HG03064 (cell line): Measurements from ENCODE around the gene KRT8.

Experiments
- ATAC-seq: cut with Tn5 transposase; IDR thresholded peaks from one replicate; pipeline ENCODE4 v1.9.1; 2021; ENCODE audit warnings: low read depth; ENCODE audit not compliant: unreplicated experiment

KRT8 gene

DNA sequence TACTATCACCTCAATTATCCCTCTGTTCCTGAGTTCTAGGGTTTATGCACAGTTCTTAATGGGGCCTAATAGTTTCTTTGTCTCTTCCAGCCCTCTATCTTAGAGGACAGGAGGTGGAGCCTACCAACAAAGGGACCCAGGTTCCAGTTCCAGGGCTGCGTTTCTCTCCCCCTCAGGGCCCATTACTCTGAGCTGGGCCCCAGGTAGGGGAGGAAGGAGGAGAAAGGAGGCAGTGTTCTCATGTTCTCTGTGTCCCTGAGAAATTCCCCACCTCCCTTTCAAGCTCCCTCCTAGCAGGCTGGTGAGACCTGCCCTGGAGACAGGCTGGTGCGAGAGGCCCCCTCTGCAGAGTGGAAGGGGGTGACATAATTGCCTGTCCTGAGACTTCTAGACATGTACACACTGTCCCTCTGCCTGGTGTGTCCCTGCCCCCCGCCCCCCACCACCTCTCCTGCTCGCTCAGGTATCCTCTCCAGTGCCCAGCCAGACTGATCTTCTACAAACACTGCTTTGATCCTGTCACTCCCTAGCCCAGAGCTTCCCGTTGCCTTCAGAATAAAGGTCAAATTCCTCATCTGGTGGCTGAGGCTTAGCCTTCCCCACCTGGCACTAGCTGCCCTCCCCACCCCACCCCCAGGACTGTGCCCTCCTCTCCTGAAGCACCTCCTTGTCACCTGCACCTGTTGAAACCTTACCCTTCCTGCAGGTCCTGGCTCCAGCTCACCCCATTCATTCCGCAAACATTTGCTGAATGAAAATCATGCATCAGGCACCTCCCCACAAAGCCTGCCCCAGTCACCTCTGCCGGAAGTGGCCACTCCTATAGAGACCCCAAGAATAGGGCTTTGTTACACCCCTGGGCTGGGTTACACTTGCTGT, 21.1 kb upstream of the KRT8 start:
- ATAC-seq, result no peak

DNA sequence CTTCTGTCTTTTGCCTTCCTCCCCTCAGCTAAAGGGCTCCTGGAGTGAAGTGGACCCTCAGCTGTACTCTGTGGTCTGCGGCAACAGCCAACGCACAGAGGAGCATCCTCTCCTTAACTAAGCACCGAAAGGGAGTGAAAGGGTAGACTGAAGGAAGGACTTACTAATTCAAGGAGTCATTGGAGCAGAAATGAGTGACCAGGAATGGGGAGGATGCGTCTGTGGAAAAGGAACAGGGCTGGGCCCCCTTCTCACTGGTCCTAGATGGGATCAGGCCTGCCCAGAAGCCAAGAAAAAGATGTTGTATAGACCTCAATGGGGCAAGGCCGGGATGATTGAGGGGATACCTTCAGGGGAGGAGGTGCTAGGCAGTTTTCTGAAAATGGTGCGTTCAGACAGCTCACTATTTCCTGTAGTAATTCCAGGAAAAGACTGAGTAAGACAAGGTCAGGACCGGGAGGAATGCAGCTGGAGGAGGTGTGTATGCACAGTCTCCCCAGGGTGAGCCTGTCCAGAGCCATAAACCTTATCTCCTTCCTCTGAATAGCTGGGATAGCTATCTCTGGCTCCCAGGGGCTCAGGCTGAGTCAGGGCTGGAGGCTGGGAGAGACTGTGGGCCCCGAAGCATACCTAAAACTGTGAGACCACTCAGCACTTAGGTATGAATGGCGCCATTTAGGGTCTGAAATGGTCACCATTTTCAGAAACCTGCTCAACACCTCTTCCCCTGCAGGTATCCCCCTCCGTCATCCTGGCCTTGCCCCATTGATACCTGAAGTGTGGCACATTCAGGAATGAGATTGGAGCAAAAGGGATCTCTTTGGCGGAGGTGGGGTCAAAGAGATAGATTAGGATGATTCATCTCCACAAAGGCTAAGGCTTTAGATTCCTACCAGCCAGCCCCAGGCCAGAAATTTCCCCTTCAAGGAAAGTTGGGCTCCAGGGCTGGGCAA, 20.2 kb upstream of the KRT8 start:
- no peak for ATAC-seq

DNA sequence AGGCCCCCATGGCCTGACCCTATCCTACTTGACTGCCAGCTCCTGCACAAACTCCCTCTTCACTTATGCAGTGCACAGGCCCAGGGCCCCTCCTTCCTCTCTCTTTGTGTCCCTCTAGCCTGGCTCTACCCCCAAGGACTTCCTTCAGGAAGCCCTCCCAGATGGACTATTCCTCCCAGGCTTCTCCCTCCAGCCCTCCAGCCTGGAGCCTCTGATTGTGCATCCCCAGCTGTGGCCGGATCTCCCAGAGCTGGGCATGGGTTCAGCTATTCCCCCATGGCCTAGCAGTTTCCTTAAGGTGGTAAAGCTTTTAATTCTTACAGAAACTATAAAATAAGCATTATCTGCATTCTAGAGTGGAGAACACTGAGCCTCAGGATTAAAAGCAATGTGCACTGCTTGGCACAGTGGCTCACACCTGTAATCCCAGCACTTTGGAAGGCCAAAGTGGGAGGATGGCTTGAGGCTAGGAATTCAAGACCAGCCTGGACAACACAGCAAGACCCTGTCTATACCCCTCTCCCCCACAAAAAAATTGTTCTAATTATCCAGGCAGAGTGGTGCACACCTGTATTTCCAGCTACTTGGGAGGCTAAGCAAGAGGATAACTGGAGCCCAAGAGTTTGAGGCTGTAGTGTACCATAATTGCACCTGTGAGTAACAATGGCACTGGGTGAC, 16.8 kb upstream of the KRT8 start:
- ATAC-seq, result no peak

DNA sequence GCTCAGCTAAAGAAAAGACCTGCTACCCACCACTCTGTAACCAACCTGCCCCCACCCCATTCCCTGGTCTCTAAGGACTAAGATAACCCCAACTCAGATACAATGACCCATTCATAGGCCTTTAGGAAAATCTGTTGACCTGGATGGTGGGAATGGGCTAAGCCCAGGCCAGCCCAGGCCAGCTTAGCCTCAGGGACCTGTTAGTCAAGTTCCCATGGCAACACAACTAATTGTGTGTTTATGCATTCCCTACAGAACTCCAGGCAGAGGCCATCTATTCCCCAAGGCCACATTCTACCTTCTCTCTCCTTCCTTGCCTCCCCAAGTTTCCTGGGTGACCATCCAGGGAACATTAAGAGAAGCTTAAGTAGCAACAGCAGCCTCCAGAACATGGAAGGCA, 16.1 kb upstream of the KRT8 start:
- ATAC-seq, result no peak

DNA sequence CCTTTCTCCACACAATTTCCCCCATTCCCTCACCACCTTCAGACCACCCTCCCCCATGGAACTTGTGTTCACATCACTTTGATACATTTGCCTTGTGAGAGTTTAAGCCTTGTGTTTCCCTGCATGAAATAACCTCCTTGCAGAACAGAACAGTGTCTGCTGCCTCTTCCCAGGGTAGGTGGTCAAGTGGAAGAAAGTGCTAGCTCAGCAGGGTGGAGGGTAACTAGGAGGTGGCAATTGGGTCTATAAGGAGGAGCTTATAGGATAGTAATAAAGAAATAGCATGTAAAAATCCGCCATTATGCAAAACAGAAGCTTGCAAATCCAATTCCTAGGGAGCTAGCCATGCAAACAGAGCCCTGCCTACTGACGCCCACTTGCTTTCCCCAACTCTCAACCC, 13.9 kb upstream of the KRT8 start:
- no peak for ATAC-seq

DNA sequence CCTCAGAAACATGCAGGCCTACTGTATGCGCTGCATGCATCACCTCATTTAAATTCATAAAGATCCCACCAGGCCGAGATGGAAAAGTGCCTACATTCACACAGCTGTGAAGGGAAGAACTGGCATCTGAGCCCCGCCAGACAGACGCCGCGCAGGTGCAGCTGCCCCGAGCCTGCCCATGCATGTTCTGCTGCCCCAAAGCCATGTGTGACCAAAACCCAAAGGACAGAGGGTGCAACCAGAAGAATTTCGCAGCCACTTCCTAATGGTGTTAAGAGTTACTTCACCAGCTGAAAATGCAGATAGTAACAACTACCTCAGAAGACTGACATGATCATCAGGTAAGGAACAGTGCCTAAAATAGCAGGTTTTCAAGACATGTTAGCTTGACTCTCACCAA, 13.5 kb upstream of the KRT8 start:
- no peak for ATAC-seq

DNA sequence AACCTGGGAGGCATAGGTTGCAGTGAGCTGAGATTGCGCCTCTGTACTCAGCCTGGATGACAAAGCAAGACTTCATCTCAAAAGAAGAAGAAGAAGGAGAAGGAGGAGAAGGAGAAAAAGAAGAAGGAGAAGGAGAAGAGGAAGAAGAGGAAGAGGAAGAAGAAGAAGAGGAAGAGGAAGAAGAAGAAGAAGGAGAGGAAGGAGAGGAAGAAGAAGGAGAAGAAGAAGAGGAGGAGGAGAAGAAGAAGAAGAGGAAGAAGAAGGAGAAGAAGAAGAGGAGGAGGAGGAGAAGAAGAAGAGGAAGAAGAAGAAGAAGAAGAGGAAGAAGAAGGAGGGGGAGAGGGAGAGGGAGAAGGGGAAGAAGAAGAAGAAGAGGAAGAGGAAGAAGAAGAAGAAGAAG, 12.9 kb upstream of the KRT8 start:
- no peak for ATAC-seq

DNA sequence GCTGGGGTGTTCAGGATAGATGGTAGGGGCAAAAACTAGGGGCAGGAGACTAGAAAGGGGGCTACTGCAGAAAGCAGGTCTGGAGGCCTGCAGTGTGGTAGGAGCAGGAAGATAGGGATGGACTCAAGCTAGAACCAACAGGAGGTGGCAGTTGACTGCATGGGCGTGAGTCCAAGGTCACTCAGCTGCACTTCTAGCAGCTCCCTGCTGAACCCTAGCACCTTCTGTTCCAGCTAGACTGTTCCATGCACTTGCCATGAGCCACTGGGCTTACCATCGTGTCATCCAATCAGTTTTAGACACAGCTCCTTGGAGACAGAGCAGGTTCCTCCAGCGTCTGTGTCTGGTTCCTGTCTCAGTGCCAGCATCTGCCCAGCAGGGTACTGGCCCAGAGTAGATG, 11.3 kb upstream of the KRT8 start:
- ATAC-seq, result no peak

DNA sequence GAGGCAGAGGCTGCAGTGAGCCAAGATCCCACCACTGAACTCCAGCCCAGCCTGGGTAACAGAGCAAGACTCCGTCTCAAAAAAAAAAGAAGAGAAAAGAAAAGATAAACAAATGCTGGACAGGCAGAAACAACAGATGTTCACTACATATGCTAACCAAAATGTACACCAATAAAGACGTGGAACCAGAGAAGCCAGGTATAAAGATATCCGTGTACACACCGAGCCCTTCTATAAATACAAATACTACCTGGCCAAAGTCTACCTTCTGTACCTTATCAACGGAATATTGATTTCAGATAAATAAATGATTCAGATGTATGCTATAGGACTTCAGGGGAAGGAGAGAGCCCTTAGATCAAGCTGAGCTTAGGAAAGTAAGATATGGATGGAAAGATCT, 10.8 kb upstream of the KRT8 start:
- no peak for ATAC-seq

DNA sequence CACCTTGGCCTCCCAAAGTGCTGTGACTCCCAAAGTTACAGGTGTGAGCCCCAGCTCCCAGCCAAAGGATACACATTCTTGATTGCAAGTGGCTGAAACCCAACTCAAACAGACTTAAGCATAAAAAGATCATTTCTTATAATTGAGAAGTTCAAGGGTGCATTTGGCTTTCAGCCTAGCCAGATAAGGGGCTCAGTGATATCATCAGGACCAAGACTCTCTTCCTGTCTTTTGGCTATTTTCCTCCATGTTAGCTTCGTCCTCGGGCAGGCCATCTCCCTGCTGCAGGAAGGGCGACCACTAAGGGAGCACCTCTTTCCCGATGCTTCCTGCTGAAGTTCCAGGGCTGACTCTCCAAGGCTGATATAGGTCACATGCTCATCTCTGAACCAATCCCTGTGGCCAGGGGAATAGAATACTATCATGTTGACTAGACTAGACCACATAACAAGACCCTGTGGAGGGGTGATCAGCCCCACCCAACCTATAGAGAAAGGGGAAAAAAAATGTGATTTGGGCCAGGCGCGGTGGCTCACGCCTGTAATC, 9.8 kb upstream of the KRT8 start:
- no peak for ATAC-seq

DNA sequence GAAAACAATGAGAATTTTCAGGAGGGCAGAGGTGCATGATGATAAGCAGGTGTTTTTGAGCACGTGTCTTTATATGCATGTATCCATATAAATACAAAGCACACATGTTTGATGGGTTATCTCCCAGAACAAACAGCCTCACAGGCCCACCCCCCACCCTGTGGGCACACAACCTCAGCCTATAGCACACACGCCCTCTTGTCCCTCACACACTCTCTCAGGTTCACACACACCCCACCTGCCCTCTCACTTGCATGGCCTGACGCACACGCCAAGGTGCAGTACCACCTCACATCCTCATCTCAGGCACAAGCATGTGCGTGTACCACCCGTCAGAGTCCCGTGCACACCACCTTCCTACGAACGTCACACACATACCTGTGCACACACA, 8.6 kb upstream of the KRT8 start:
- no peak for ATAC-seq

DNA sequence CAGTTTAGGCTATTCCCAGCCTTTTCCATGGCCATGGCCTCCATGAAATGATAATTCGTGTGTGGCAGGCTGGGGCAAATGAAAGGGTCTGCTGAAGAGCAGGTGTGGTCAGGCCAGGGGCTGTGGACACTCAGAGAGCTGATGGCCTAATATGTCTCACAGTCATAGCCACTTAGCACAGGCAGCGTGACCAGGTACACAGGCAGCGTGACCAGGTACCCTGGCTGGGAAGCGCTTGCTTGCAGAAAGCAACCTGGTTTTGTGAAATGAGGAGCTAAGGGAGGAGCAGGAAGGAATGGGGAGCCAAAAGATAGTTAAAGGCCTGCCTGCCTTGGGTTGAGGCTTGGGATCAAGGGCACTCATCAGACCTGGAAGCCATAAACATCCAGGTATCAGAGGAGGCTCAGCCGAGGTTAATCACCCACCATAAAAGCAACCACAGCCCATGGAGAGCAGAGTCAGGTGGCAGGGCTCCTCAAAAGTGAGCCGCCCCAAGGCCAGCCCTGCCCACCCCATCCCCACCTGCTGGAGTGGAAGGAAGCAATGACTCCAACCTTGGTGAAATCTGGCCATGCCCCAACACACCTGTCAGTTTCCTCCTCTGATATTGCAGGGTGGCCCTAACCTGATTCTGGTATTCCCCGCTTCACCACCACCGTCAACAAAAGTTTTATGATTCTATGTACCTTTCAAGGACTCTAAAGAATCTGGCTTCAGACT, 8.0 kb upstream of the KRT8 start:
- ATAC-seq, result no peak

DNA sequence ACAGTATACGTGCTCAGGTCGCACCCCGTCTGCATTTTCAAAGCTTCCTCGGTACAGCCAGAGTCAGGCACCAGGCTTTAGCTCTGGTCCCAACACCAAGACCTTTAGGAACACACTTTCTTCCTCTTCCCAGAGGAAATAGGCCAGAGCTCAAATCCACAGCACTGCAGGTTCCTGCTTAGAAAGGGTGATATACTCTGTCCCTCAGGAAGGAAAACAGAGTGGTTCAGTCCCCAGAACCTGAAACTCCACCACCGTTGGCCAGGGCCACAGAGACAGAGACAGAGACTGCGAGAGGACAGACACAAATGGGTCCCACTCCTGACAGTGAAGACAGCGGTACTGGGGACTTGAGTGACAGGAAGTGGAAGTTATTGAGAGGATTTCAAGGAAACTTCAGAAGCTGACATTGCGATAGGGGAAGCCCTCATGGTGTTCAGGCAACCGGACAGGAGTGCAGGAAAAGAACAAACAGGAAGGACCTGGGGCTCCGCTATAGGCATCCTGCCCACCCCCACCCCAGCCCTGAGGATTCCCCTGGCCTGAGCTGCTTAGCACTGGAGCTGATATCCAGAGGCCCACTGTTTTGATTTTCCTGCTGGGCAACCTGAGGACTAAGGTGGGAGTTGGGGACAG, 5.5 kb upstream of the KRT8 start:
- ATAC-seq, result no peak

DNA sequence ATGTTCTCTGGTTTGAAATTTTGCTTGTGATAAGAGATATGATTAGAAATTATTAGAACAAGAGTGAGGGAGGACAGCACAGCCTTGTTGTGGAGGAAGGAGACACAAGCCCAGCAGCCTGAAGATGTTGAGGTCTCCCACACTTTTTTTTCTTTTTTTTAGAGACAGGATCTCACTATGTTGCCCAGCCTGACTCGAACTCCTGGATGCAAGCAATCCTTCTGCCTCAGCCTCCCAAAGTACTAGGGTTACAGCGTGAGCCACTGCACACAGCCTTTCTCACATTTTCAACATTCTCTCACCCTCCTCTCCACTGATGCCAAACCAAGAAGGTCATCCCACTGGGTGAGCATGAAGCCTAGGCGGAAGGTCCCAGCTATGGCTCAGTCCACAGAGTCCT, 4.9 kb upstream of the KRT8 start:
- no peak for ATAC-seq

DNA sequence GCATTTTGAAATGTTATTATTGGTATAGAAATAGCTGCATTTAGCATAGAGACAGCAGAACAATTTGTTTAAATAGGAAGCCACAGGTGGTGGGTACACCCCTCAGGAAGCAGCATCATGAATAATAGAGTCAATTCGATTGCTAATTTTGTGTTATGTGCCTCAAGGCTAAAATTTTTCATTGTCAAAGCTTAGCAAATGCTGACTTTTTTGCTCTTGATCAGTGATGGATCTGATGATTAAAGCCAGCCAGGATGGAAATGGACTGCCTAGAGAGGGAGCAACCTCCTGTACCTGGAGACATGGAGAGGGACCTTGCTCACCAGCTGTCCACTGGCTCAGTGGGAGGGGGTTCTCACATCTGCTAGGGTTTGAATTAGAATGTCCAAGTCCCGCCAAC, 4.5 kb upstream of the KRT8 start:
- ATAC-seq, result no peak

DNA sequence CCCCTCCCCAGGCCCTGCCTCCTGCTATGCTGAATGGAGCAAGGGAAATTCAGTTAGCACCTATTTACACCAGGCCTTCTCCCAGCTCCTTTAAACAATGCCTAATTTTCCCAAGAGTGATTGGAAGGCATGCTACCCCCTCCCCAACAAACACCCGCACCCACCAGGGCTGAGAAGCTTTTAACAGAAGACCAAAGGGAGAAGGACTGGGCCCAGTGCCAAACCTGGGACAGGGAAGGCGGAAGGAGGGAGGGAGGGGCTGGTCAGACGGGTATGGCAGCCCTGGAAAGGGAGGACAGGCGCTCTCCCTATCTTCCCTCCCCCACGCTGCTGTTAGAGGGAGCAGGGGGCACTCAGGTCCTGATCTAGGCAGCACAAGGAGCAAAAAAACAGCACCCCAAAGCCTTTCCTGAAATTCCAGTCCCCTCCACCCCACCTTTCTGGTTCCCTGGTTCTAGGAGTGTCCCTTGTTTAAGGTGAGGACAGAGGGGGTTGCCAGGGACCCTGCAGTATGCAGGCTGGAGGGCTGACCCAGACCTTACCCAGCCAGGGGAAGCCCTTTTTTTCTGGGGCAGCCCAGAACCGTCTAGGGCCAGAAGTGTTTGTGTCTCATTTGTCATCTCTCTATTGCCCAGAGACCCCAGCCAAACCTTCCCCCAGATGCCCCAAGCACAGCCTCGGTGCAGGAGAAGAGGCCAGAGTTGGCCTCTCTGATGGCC, 2.4 kb upstream of the KRT8 start:
- no peak for ATAC-seq

DNA sequence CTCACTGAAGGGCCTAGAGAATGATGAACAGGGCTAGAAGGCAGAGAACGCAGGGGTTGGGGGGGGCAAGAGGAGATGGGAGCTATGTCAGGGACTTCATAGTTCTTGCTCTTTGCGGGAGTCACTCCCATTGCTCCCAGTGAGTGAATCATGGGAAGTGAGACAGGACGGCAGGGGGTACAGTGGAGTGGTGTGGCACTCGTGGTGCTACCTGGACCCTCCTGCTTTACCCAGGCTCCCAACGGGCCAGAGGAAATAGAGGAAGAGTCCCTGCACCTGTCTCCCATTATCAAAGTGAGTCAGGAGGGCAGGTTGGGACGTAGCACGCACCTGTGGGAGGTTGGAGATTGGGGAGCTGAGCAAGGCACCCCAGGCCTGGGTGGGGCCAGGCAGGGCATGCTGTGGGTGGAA, 1.3 kb upstream of the KRT8 start:
- no peak for ATAC-seq

DNA sequence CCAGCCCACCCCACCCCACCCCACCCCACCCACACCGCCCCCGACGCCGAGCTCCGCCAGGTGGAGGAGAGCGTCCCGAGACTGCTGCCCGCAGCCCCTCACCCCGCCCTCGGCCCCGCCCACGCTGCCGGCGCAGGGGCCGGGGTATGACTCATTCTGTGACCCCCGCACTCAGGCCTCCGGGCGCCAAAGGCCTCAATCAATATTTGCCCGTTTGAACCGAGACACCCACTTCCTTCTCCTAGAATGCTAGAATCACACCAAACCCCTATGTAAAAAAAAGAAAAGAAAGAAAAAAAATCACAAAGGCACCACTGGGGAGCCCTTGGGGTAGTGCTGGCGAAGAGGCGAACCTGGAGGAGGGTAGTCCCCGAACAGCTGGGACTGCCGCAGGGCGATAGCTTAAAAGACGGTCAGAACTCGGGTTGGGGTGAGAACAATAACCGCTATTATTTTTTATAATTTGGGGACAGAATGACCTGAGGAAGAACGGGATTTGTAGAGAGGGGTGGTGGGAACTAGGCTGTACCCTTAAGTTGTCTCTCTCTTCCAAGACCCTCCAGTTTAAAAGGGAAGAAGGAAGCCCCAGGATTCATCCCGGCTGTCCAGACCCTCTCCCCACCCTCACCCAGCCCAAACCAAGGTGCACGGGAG, 894 bp downstream of the KRT8 start:
- no peak for ATAC-seq
